GM18951 (cell line): ENCODE results near the gene TAX1BP1.

Source experiments
- POLR2A ChIP-seq: IDR thresholded peaks from 4 replicates; pipeline ENCODE4 v1.6.1; 2011; ENCODE audit warnings: mild to moderate bottlenecking; ENCODE audit not compliant: insufficient read length, insufficient read depth; ENCODE audit errors: extremely low read depth
- in situ Hi-C: fragments of 300-500 bp; cut with MboI; formaldehyde crosslinking; loops from one replicate; pipeline ENCODE4 v1.12.0; 2022; ENCODE audit warnings: low sequenced_read_pairs, mixed read lengths, inconsistent platforms; ENCODE audit not compliant: unreplicated experiment

The TAX1BP1 gene

GRCh38 chr7:27739909-27740448 is at the start of gene TAX1BP1:
TSS of gene TAX1BP1 (plus strand) at chr7:27740162. CDS start at chr7:27748525, 8,363 bp downstream.
- TF ChIP-seq POLR2A: peak; percentile 90
- in situ Hi-C loops: no loop called here

- in situ Hi-C loops: loop anchor here (25.0 kb wide), 1 partner anchor 222 kb away; no protein-coding TSS in a partner anchor
These were observed 49.3 kb upstream of the TAX1BP1 start for GRCh38 chr7:27690649-27691048.

DNA sequence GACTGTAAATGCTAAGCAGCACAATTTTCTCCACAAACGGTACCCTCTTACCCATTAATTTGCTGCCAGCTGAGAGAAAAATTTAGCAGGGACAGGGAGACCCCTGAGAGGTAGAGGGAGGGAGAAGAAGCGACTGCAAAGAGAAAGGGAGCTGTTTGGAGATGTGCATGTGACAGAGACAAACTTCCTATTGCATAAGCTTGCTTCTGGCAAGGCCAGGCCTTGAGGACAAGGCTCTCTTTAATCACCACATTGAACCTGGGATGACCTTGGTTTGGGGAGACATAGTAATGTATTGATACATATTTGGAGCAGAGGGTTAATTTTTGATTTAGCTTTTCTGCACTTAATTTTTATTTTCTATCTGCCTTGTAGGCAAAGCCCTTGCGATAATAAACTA is 46.2 kb upstream of the TAX1BP1 start:
- TF ChIP-seq POLR2A: no peak
- in situ Hi-C loops: loop anchor here (25.0 kb wide), 1 partner anchor 219 kb away; no protein-coding TSS in a partner anchor

More at GRCh38 chr7:27690649-27691048, 49.3 kb upstream of the TAX1BP1 start:
- TF ChIP-seq POLR2A: no peak

DNA sequence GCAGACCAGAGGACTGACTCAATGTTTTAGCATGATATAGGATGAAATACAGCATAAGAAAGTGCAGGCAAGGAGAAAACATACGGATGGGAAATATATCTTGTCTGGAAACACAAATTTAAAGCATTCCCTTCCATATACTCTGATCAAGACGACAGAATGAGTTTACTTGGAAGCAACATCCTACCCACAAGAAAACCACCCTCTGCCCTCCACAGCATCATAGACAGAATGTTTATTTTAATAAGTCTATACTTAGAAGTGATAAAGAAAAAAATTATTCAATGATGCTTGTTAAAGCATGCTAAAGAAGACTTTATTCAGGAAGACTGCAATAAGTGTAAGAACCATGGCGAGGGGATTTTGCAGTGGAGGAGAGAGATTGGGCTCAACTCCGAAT is 44.9 kb upstream of the TAX1BP1 start:
- no peak for TF ChIP-seq POLR2A
- in situ Hi-C loops: loop anchor here (25.0 kb wide), 1 partner anchor 217 kb away; no protein-coding TSS in a partner anchor

DNA sequence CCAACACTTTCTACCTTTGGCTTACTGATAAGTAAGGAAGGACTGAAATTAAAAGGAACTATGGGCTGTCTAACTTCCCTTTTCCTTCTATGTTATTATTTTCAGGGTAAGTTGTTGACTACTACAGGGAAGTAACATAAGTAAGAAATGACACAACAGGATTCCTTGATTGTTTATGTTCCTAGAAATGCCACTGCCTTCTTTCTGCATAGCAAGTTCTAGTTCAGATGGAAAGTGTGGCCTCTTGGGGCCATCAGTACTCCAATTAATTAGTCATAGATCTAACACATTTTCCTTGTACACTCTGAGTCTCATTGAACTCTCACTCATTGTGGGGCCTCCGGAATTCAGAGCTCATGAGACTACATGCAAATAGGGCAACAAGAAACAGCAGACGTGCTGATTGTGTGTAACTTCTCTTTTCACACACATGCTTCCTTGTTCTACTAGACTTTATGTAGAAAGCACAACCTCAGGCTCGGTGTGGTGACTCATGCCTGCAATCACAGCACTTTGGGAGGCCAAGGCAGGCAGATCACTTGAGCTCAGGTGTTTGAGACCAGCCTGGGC is 42.0 kb upstream of the TAX1BP1 start:
- in situ Hi-C loops: loop anchor here (25.0 kb wide), 1 partner anchor 214 kb away; no protein-coding TSS in a partner anchor
- TF ChIP-seq POLR2A: no peak

DNA sequence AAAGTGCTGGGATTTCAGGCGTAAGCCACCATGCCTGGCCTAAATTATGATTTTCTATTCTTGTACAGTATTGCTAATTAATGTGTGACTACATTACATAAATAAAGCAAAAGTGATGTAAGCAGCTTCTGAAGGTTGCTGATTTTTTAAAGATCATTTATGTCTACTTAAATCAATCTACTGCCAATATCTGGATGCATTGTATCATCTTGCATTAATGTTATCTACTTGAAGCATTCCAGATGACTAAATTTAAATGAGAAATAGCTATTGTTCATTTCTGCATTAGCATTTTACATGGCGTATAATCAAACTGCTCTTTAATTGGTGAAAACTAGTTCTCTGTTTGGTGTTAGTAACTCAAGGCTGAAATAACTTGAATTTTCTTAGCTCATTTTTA is 40.2 kb upstream of the TAX1BP1 start:
- TF ChIP-seq POLR2A: no peak
- in situ Hi-C loops: loop anchor here (25.0 kb wide), 1 partner anchor 213 kb away; no protein-coding TSS in a partner anchor

GRCh38 chr7:27700501-27700900 is 39.5 kb upstream of the TAX1BP1 start:
- in situ Hi-C loops: no loop called here
- TF ChIP-seq POLR2A: no peak

GRCh38 chr7:27703181-27703580 is 36.8 kb upstream of the TAX1BP1 start:
- no peak for TF ChIP-seq POLR2A
- in situ Hi-C loops: no loop called here

DNA sequence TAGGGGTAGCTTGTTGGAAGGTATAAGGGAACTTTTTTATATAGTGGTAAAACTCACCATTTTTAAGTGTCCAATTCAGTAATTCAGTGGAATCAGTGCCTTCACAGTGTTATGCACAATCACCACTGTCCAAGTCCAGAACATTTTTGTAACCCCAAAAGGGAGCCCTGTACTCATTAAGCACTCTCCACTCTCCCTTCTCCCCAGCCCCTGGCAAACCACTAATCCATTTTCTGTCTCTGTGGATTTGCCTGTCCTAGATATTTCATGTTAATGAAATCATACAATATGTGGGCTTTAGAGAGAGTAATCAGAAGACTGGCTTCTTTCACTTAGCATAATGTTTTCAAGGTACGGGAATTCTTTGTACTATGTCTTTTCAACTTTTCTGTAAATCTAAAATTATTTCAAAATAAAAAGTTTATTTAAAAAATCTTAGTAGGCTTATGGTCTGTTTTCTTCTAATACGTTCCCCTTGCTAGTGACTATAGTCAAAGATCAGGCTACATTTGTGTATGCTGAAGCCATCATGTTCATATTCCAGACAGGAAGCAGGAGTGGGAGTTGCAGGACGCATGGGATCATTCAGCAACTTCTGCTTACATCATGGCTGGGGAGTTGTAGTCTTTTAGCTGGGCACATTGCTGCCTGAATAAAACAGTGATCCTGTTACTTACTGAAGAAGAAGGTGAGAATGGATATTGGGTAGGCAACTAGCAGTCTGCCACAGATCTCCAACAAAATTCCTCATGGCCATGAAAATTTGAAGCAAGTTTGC is 35.4 kb upstream of the TAX1BP1 start:
- in situ Hi-C loops: no loop called here
- TF ChIP-seq POLR2A: no peak

DNA sequence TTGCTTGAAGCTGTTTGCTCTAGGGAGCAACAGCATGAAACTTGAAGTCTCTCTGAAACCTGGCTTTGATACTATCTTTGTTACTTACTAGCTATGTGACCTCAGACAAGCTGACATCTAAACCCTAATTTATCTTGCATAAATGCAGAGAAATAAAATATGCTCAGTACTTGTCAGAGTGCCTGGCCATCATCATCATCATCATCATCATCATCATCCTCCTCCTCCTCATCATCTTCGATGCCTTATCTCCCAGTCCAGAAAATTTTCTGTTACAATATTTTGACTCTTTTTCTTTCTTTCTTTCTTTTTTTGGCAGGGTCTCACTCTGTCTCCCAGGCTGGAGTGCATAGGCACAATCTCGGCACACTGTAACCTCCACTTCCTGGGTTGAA is 34.8 kb upstream of the TAX1BP1 start:
- in situ Hi-C loops: no loop called here
- TF ChIP-seq POLR2A: no peak

GRCh38 chr7:27708485-27708884 is 31.5 kb upstream of the TAX1BP1 start:
- in situ Hi-C loops: no loop called here
- TF ChIP-seq POLR2A: no peak

DNA sequence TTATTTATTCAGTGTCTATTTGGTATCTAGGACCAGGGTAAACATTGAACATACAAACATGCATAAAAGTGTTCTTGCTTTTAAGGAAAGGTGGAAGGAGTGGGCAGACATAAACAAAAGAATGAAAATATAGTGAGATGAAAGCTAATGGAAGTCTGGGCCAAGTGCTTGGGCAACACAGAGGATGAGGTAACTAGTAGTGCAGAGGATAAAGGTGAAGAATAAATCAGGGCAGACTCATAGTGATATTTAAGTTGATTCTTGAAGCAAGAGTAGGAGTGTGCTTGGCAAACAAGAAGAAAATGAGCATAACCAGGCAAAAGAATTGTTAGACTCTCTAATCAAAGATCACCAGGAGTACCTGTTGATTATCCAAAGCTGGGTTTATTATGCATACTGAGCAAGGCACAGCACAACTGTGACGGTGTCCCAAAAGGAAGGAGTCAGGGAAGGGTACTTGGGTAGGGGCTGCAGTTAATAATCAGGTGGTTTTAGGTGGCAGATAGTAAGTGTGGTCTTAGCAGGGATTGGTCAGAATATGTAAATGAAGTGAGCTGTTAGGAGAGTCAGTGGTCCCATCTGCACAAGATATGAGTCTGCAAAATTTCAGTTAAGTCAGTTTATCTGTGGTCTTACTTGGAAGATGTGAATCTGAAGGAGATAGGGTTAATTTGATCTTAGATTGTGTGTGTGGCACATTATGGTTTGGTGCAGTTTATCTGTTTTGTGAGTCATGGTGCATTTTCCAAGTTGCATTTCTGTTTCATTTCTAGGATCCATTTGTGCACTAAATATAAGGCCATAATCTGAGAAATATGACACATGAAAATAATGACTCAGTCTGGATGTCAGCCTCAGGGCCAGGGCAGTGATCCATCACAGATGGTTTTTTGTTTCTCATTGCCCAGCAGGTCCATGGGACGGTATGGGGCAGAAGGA is 30.6 kb upstream of the TAX1BP1 start:
- TF ChIP-seq POLR2A: no peak
- in situ Hi-C loops: no loop called here

DNA sequence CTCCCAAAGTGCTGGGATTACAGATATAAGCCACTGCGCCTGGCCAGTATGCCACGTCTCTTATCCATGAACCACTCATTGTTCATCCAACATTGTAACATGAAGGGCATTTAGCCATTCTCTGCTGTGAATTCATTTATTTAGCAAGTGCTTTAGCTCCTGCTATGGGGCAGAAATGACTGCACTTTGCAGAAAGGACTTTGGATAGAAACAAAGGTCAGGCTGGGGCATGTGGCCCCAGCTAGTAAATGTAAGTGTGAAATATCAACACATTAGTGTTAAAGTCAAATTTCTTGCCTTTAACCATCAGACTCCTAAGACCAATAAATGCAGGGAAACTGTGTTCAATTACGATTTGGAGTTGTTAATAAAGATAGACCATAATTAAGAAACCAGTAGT is 27.7 kb upstream of the TAX1BP1 start:
- in situ Hi-C loops: no loop called here
- TF ChIP-seq POLR2A: no peak
